Aorta (tissue), 5 donors: Measurements from ENCODE around the gene DLL3. TPM values are rescaled to one million over a fixed set of nuclear protein-coding genes. Genes with fewer than 3 reads are reported as not detected.

Source experiments
- ATAC-seq: fragments of 200-7000 bp; cut with Tn5 transposase; one replicate; pipeline ENCODE4 v1.9.1; 2022; ENCODE audit warnings: moderate library complexity; ENCODE audit not compliant: low FRiP score
- DNase-seq, 2 donors: peaks; one replicate each; pipeline ENCODE4 v3.0.0-alpha.2; 2020
- H3K27ac ChIP-seq, 2 donors: one replicate each; pipeline ENCODE4 v1.5.1; 2013; ENCODE audit warnings: low read length in 2 of 2, mild to moderate bottlenecking in 2 of 2, moderate library complexity in 2 of 2, control low read depth in 1 of 2, inconsistent platforms in 1 of 2, low read depth in 1 of 2
- H3K27me3 ChIP-seq, 2 donors: one replicate each; pipeline ENCODE4 v1.6.1; 2013; ENCODE audit warnings: control low read depth in 1 of 2, low read length in 1 of 2, mild to moderate bottlenecking in 1 of 2, moderate library complexity in 1 of 2; ENCODE audit not compliant: insufficient read depth in 2 of 2, control insufficient read depth in 1 of 2
- H3K36me3 ChIP-seq, 2 donors: one replicate each; pipeline ENCODE4 v1.6.1; 2013; ENCODE audit warnings: control low read depth in 1 of 2, low read length in 1 of 2, mild to moderate bottlenecking in 1 of 2; ENCODE audit not compliant: insufficient read depth in 2 of 2, control insufficient read depth in 1 of 2
- H3K4me1 ChIP-seq, 2 donors: one replicate each; pipeline ENCODE4 v1.6.1; 2013; ENCODE audit warnings: low read length in 2 of 2, control low read depth in 1 of 2, mild to moderate bottlenecking in 1 of 2, moderate library complexity in 1 of 2; ENCODE audit not compliant: insufficient read depth in 2 of 2, control insufficient read depth in 1 of 2
- H3K4me3 ChIP-seq, 2 donors: one replicate each; pipeline ENCODE4 v1.5.1; 2013; ENCODE audit warnings: low read length in 2 of 2, control low read depth in 1 of 2, mild to moderate bottlenecking in 1 of 2
- H3K9me3 ChIP-seq: one replicate; pipeline ENCODE4 v1.6.1; 2013; ENCODE audit warnings: mild to moderate bottlenecking, low read length; ENCODE audit not compliant: control insufficient read depth
- WGBS, 2 donors: extraction: QIAGEN DNeasy Blood & Tissue Kit; methylation state at CpG; one replicate each; pipeline ENCODE4 v1.1.7; 2013; 5-methylcytosine and 5-hydroxymethylcytosine counted together
- intact Hi-C, 2 donors: fragments of 100-400 bp; cut with DNase I; formaldehyde crosslinking; loops; one replicate each; pipeline versions ENCODE4 v1.14.2 to v1.15.0; 2022
- polyA plus RNA-seq, 2 donors: library from polyadenylated mRNA; stranded (reverse); fragments of 200-250 nt; gene quantifications; one replicate each; pipeline ENCODE4 v1.2.3, GENCODE V29; 2013
- total RNA-seq, 2 donors: library from RNA; stranded (reverse); fragmentation: NEBNext Ultra II Directional; extraction: Animal tissue kit (Norgen Biotek cat#: 25700); gene quantifications; one replicate each; pipeline ENCODE4 v1.2.1, GENCODE V29; 2021
- donor health status: healthy with polysubstance abuse.
- donor health status: Bipolar disorder and iron deficiency.
- donor health status: DM: no; HTN: no; CAD: no.
- donor health status: DM: no; HTN: no; CAD: no.
- donor health status: DM: yes; HTN: yes; CAD: no.

The DLL3 gene
- total and polyA plus RNA-seq, 4 donors = not detected

DNA sequence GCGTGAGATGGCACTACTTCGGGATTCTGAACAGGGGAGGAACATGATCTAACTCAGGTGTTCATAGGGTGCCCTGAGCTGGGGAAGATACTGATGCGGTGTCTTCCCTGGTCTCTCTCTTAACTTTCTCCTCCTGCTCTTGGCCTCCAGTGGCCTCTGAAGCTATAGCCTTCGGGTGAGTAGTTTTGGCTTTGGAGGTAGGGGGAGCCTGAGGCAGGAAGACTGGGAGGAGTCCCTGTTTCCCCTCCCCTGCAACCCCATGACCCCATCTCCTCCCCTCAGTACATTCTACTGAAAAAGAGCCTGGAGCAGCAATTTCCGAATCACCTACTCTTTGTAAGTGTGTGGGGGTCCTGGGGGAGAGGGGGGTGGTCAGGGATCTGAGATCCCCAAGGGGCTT, 19.7 kb downstream of the DLL3 start:
- peak in 1 of 2 donors; percentile 2 for DNase-seq
- Histone ChIP-seq H3K27ac (no peak overlapping the region), H3K27me3 (no peaks in the 10 kb centered on the region), H3K4me1 (no peaks in the 10 kb centered on the region), H3K4me3 (no peak overlapping the region), H3K36me3 (no peaks in the 10 kb centered on the region), H3K9me3 (no peaks in the 10 kb centered on the region)
- ATAC-seq = no peak
- 61 to 66% methylated on average over 5 of the region's 5 CpGs for WGBS, 2 donors
- intact Hi-C loops = no loop called here

DNA sequence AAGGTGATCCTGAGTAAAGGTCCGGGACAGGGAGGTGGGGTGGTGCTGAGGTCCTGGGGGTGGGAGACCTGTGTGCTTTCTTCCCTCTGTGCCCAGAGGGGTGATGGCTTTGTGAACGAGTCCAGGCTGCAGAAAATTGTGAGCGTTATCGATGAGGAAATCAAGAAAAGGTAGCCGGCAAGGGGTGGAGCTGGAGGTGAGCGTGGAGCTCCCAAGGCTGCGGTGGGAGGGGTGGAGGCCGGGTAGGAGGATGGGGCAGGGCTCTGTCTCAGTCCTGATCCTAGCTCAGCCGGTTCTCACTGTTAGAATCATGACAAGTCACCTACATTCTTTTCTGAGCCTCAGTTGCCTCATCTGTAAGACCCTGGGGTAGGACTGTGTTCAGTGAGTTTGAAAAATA, 20.2 kb downstream of the DLL3 start:
- Histone ChIP-seq H3K36me3 (no peaks in the 10 kb centered on the region), H3K27me3 (no peaks in the 10 kb centered on the region), H3K27ac (no peak overlapping the region), H3K4me1 (no peaks in the 10 kb centered on the region), H3K9me3 (no peaks in the 10 kb centered on the region), H3K4me3 (no peak overlapping the region)
- intact Hi-C loops = no loop called here
- 72 to 76% methylated on average over 9 of the region's 9 CpGs for WGBS, 2 donors
- no peak for ATAC-seq
- peak in 1 of 2 donors; percentile 14 for DNase-seq

DNA sequence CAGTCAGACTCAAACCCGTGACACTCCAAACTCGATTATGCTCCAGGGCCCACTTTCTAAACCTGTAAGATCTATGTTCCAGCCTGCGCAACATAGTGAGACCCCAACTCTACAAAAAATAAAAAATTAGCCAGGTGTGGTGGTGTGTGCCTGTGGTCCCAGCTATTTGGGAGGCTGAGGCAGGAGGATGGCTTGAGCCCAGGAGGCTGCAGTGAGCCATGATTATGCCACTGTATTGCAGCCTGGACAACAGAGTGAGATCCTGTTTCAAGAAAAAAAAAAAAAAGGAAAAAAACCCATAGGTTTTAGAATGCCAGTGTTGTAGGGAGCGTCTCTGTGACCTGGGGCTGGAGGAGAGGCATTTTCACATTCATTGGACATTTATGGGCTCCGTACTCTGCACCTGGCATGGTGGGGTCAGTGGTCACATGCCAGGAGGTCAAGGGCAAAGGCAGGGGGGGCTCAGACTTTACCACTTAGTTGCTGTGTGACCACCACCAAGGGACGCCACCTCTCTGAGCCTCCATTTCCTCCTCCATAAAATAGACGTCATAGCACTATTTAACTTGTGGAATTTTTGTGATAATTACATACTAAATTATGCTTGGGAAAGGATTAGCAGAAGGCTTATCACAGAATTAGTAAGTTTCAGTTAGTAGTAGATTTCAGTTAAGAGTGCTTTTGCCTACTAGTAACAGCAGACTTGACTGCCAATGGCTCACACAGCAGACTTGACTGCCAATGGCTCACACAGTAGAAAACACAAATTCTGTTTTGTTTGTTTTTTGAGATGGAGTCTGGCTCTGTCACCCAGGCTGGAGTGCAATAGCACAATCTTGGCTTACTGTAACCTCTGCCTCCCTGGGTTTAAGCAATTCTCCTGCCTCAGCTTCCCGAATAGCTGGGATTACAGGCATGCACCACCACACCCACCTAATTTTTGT, 22.1 kb downstream of the DLL3 start:
- WGBS, 2 donors = 80 to 86% methylated on average over 8 of the region's 8 CpGs
- no peaks in the 10 kb centered on the region for H3K27me3 ChIP-seq
- H3K4me3 ChIP-seq = no peak overlapping the region
- no peaks in the 10 kb centered on the region for H3K4me1 ChIP-seq
- no peaks in the 10 kb centered on the region for H3K9me3 ChIP-seq
- intact Hi-C loops = no loop called here
- DNase-seq (peak in 1 of 2 donors; percentile 33), ATAC-seq (no peak)
- no peak overlapping the region for H3K27ac ChIP-seq
- no peaks in the 10 kb centered on the region for H3K36me3 ChIP-seq

DNA sequence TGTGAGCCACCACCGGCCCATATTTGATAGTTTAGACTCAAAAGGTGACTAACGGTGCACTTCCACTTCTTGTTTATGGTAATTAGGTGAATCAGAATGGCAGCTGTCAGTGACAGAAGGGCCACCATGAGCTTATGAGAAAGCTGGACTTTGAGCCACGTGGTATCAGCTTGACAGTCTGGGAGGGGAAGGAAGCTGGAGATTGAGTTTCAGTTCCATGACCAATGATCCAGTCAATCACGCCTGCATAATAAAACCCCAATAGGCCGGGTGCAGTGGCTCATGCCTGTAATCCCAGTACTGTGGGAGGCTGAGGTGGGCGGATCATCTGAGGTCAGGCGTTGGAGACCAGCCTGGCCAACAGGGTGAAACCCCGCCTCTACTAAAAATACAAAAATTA, 25.7 kb downstream of the DLL3 start:
- no peaks in the 10 kb centered on the region for H3K27me3 ChIP-seq
- no peaks in the 10 kb centered on the region for H3K36me3 ChIP-seq
- intact Hi-C loops = no loop called here
- H3K4me3 ChIP-seq = no peak overlapping the region
- H3K9me3 ChIP-seq = no peaks in the 10 kb centered on the region
- DNase-seq (peak; percentile 14 to 18), ATAC-seq (no peak)
- 87 to 93% methylated on average over 8 of the region's 8 CpGs for WGBS, 2 donors
- H3K4me1 ChIP-seq = no peaks in the 10 kb centered on the region
- no peak overlapping the region for H3K27ac ChIP-seq

DNA sequence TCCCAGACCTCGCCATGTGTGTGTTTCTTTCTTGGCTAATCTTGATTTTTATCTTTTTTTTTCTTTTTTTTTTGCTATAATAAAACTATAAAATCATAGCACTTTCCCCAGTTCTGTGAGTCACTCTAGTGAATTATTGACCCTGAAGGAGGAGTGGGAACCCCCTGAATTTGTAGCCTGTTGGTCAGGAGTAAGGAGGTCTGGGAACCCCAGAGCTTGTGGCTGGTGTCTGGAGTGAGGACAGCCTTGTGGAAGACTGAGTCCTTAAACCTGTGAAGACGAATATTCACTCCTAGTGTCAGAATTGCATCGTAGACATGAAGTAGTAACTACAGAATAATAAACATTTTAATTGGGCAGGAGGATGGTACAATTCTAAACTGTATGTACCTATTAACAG, 26.5 kb downstream of the DLL3 start:
- no peak for ATAC-seq
- no peak overlapping the region for H3K4me3 ChIP-seq
- H3K27ac ChIP-seq = no peak overlapping the region
- no peaks in the 10 kb centered on the region for H3K36me3 ChIP-seq
- DNase-seq = peak in 1 of 2 donors; percentile 5
- no peaks in the 10 kb centered on the region for H3K4me1 ChIP-seq
- intact Hi-C loops = no loop called here
- WGBS, 2 donors = 92 to 93% methylated on average over 3 of the region's 3 CpGs
- H3K27me3 ChIP-seq = no peaks in the 10 kb centered on the region
- H3K9me3 ChIP-seq = no peaks in the 10 kb centered on the region

DNA sequence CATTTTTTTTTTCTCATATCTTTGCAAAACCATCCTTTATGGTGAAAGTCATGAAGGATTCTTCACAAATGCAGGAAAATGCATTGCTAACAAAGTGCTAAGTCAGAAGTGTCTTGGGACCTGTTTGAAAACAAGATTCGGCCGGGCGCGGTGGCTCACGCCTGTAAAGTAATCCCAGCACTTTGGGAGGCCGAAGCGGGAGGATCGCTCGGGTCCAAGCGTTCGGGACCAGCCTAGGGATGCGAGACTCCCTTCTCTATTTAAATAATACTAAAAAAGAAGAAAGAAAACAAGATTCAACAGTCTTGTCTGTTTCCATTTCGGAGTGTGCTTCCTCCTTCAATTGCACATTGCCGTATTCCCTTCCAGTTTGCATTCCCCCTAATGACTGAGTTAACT, 33.1 kb downstream of the DLL3 start:
- no peak overlapping the region for H3K27ac ChIP-seq
- intact Hi-C loops = loop anchor here (2.0 to 10.0 kb wide), 7 partner anchors 51 to 190 kb away; partner anchors contain the start of genes SAMD4B (in 2 of the 2), RPS16 (in 1 of the 2), SUPT5H (in 1 of the 2) and TIMM50 (in 1 of the 2)
- DNase-seq = no peak
- WGBS, 2 donors = 19 to 23% methylated on average over 14 of the region's 14 CpGs
- peak overlapping the region; percentile 77 to 95 for H3K4me3 ChIP-seq
- H3K9me3 ChIP-seq = no peaks in the 10 kb centered on the region
- no peaks in the 10 kb centered on the region for H3K27me3 ChIP-seq
- no peaks in the 10 kb centered on the region for H3K36me3 ChIP-seq
- H3K4me1 ChIP-seq = no peaks in the 10 kb centered on the region
- ATAC-seq = no peak

DNA sequence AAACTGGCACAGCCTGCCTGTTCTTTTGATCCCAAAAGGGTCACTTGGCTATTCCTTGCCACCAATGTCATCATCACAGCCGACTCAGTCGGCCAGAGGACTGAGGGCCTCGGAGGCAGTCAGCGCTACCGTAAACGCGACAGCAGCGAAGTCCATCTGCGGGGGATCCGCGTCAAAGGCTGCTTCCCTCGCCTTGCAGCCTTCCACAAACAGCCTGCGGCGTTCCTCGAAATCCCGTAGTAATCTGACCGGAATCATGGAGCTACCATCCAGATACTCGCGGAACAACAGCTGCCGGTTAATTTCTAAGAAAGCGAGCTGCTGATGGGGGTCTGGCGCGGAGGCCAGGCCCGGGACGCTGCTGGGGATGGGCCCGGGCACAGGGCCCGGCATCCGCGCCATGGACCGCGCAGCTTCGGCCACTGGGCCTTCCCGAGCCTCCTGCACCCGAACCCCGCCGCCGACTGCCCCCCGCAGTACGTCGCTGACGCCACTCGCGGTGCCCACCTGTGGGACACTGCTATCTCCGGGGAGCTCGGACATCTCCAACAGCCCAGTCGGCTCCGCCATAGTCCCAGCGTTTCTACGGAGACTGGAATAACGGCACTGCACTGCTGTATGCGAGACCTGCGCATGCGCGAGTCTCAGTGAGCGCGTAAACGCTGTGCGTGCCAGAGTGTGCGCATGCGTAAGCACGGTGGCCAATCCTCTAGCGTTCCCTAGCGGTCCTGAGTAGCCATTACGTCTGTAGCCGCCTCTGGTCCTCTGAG, 33.7 kb downstream of the DLL3 start, which contains the start of gene EID2B:
EID2B (minus strand) TSS at position 620 of the 770 bp plus-strand sequence; CDS start at position 570, 50 bp downstream.
- DNase-seq = peak; percentile 97 to 99
- Histone ChIP-seq H3K36me3 (no peaks in the 10 kb centered on the region), H3K27me3 (no peaks in the 10 kb centered on the region), H3K4me3 (peak within 1 kb of the TSS; percentile 77 to 95), H3K27ac (peak within 1 kb of the TSS in 1 of 2 donors; percentile 93), H3K9me3 (no peaks in the 10 kb centered on the region), H3K4me1 (no peaks in the 10 kb centered on the region)
- peak; percentile 99 for ATAC-seq
- WGBS, 2 donors = 0 to 1% methylated on average over 65 of the region's 65 CpGs
- intact Hi-C loops = loop anchor here (2.0 to 10.0 kb wide), 7 partner anchors 52 to 190 kb away; partner anchors contain the start of genes SAMD4B (in 2 of the 2), RPS16 (in 1 of the 2), SUPT5H (in 1 of the 2) and TIMM50 (in 1 of the 2)

DNA sequence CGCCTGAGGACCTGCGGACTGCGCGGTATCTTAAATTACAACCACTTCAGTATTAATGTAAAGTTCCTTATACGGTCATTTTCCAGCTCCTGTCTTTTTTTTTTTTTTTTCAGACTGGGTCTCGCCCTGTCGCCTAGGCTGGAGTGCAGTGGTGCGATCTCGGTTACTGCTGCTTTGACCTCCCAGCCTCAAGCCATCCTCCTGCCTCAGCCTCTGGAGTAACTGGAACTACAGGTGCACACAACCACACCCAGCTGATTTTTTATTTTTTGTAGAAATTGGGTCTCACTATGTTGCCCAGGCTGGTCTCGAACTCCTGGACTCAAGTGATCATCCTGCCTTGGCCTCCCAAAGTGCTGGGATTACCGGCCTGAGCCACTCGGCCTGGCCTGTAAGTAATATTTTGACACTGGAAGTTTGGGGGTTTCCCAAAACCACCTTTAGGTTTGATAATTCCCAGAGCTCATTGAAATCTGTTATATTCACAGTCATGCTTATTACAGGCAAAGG, 34.3 kb downstream of the DLL3 start:
- ATAC-seq = peak; percentile 2
- no peaks in the 10 kb centered on the region for H3K36me3 ChIP-seq
- 15 to 16% methylated on average over 12 of the region's 12 CpGs for WGBS, 2 donors
- intact Hi-C loops = loop anchor here (2.0 to 10.0 kb wide), 7 partner anchors 52 to 191 kb away; partner anchors contain the start of genes SAMD4B (in 2 of the 2), RPS16 (in 1 of the 2), SUPT5H (in 1 of the 2) and TIMM50 (in 1 of the 2)
- no peaks in the 10 kb centered on the region for H3K9me3 ChIP-seq
- H3K27me3 ChIP-seq = no peaks in the 10 kb centered on the region
- no peaks in the 10 kb centered on the region for H3K4me1 ChIP-seq
- DNase-seq = no peak
- H3K4me3 ChIP-seq = no peak overlapping the region
- no peak overlapping the region for H3K27ac ChIP-seq
